K562 (cell line): Measurements from ENCODE around the gene SNX25. TPM values are rescaled to one million over a fixed set of nuclear protein-coding genes. Genes with fewer than 3 reads are reported as not detected.

Experiments
- ATAC-seq: fragments of 200-7000 bp; cut with Tn5 transposase; 3 replicates; pipeline ENCODE4 v1.9.1; 2020; ENCODE audit warnings: moderate library complexity
- BruUV-seq: library from RNA; stranded (reverse); fragments of 400-500 nt; replicated peaks from 2 replicates; lab custom pipeline; 2021; lab: Mats Ljungman, UMichigan
- CTCF ChIA-PET: fragments of 300-600 bp; formaldehyde crosslinking; extraction: SDS; loops from one replicate; lab custom pipeline; 2021; ENCODE audit warnings: low intra/inter-chr PET ratio; lab: Yijun Ruan, JAX
- POLR2A ChIA-PET: fragments of 300-600, 350-650 bp; sonication (Branson Sonifier 250); formaldehyde crosslinking; extraction: SDS; loops from one replicate; lab custom pipeline; 2021; ENCODE audit warnings: antibody characterized with exemption, inconsistent platforms; lab: Yijun Ruan, JAX
- DNase-seq, 4 experiments: peaks; one replicate each; pipeline versions ENCODE4 v3.0.0 to v3.0.0-alpha.2; 2011 to 2018; ENCODE audit warnings: low spot score in 3 of 4, mixed read lengths in 3 of 4; ENCODE audit errors: extremely low read depth in 1 of 4
- FAIRE-seq: peaks from 2 replicates; lab custom pipeline; 2011; peaks lifted over from hg19 to GRCh38; lab: Jason Lieb, UNC
- H2AFZ ChIP-seq: 2 replicates; pipeline ENCODE4 v1.6.0; 2011; ENCODE audit warnings: low read depth, low read length, control low read depth, inconsistent platforms
- H3K27ac ChIP-seq: fragments of 200-600 bp; 3 replicates; pipeline ENCODE4 v1.8.0; 2011; ENCODE audit warnings: low read depth, mild to moderate bottlenecking, control low read depth, inconsistent platforms, low read length, moderate library complexity, mixed read lengths; ENCODE audit errors: extremely low read depth
- H3K27me3 ChIP-seq, 2 experiments: fragments of 300-600 bp in 1 of 2; 2 replicates in 1 of 2; 3 replicates in 1 of 2; pipeline versions ENCODE4 v1.6.0 to v1.8.0; 2011; ENCODE audit warnings: inconsistent platforms in 2 of 2, low read length in 2 of 2, mild to moderate bottlenecking in 1 of 2, mixed read lengths in 1 of 2, moderate library complexity in 1 of 2; ENCODE audit not compliant: control insufficient read depth in 2 of 2, insufficient read depth in 2 of 2
- H3K36me3 ChIP-seq: fragments of 300-600 bp; 3 replicates; pipeline ENCODE4 v1.8.0; 2011; ENCODE audit warnings: mild to moderate bottlenecking, low read length, inconsistent platforms; ENCODE audit not compliant: control insufficient read depth, insufficient read depth
- H3K4me1 ChIP-seq, 2 experiments: fragments of 200-600 bp in 1 of 2; replicated peaks in 1 of 2; 2 replicates in 1 of 2; 3 replicates in 1 of 2; pipeline versions ENCODE4 v1.5.1 to v1.8.0; 2011; ENCODE audit warnings: inconsistent platforms in 2 of 2, low read length in 2 of 2, mild to moderate bottlenecking in 1 of 2, mixed read lengths in 1 of 2, moderate library complexity in 1 of 2; ENCODE audit not compliant: control insufficient read depth in 2 of 2, insufficient read depth in 2 of 2
- H3K4me2 ChIP-seq: 2 replicates; pipeline ENCODE4 v1.6.1; 2011; ENCODE audit warnings: low read length, control low read depth, inconsistent platforms, mixed read lengths; ENCODE audit not compliant: insufficient read depth
- H3K4me3 ChIP-seq: fragments of 200-600 bp; sonication (generic), shearing (Covaris generic); 2 replicates; pipeline ENCODE4 v1.5.1; 2016; ENCODE audit warnings: control low read depth, inconsistent platforms
- H3K79me2 ChIP-seq: fragments of 200-600 bp; 3 replicates; pipeline ENCODE4 v1.8.0; 2011; ENCODE audit warnings: low read length, inconsistent platforms; ENCODE audit not compliant: control insufficient read depth, insufficient read depth
- H3K9ac ChIP-seq, 2 experiments: 2 replicates each; pipeline versions ENCODE4 v1.6.0 to v1.6.1; 2011; ENCODE audit warnings: low read depth in 2 of 2, low read length in 2 of 2, control low read depth in 1 of 2, inconsistent platforms in 1 of 2, mild to moderate bottlenecking in 1 of 2, mixed read lengths in 1 of 2; ENCODE audit not compliant: insufficient read depth in 1 of 2
- H3K9me1 ChIP-seq: one replicate; pipeline ENCODE4 v1.6.0; 2011; ENCODE audit warnings: inconsistent platforms, mild to moderate bottlenecking, low read length, moderate library complexity; ENCODE audit not compliant: control insufficient read depth, insufficient read depth
- H3K9me3 ChIP-seq: replicated peaks from 2 replicates; pipeline ENCODE4 v1.5.1; 2011; ENCODE audit warnings: low read depth, low read length, inconsistent platforms; ENCODE audit not compliant: control insufficient read depth, insufficient read depth
- H4K20me1 ChIP-seq: replicated peaks from 2 replicates; pipeline ENCODE4 v1.6.1; 2011; ENCODE audit warnings: low read length, inconsistent platforms, mixed read lengths; ENCODE audit not compliant: control insufficient read depth, insufficient read depth
- C11orf30 ChIP-seq: fragments of 450-650 bp; IDR thresholded peaks from 2 replicates; pipeline ENCODE4 v1.6.1; 2016; ENCODE audit warnings: low read depth, mild to moderate bottlenecking
- DPF2 ChIP-seq: fragments of 450-650 bp; IDR thresholded peaks from 2 replicates; pipeline ENCODE4 v1.6.1; 2016
- HDGF ChIP-seq: fragments of 450-650 bp; IDR thresholded peaks from 2 replicates; pipeline ENCODE4 v1.6.1; 2016
- JUND ChIP-seq, 2 experiments: IDR thresholded peaks; 2 replicates in 1 of 2; 3 replicates in 1 of 2; pipeline ENCODE4 v1.6.1; 2011; ENCODE audit warnings: borderline replicate concordance in 2 of 2, low read depth in 2 of 2, low read length in 2 of 2, improper control_type of control experiment in 1 of 2, missing biosample characterization in 1 of 2, missing genetic modification characterization in 1 of 2, missing genetic modification reagents in 1 of 2
- RBM25 ChIP-seq: fragments of 200-400 bp; formaldehyde crosslinking; IDR thresholded peaks from 2 replicates; pipeline ENCODE4 v1.6.1; 2018; ENCODE audit warnings: low read length, low read depth, moderate library complexity; ENCODE audit not compliant: severe bottlenecking
- ZEB2 ChIP-seq: fragments of 450-650 bp; IDR thresholded peaks from 2 replicates; pipeline ENCODE4 v1.6.1; 2016
- ZNF316 ChIP-seq: fragments of 450-650 bp; IDR thresholded peaks from 2 replicates; pipeline ENCODE4 v1.6.1; 2016
- WGBS: fragments of 100-300 bp; shearing (Covaris generic); methylation state at CpG from one replicate; pipeline ENCODE4 v1.1.6; 2016; ENCODE audit warnings: low coverage, mixed read lengths; ENCODE audit not compliant: insufficient coverage; ENCODE audit errors: missing lambda C conversion rate; 5-methylcytosine and 5-hydroxymethylcytosine counted together
- in situ Hi-C: fragments of 300-500 bp; cut with MboI; formaldehyde crosslinking; loops from 4 replicates; pipeline ENCODE4 v1.15.0; 2018; ENCODE audit warnings: inconsistent platforms, mixed read lengths
- intact Hi-C: fragments of 100-400 bp; cut with micrococcal nuclease; formaldehyde crosslinking; loops from 2 replicates; pipeline ENCODE4 v1.14.2; 2022
- polyA plus RNA-seq, 8 experiments: library from polyadenylated mRNA; depleted of rRNA in 4 of 8; stranded (reverse) in 5 of 8; unstranded in 3 of 8; fragments of >200 nt; fragmentation: Nextera tagmentation in 2 of 8; fragmentation: Illumina TruSeq in 1 of 8; extraction: Ambion mirVana in 2 of 8; extraction: Trizol in 1 of 8; gene quantifications; 2 replicates each; pipeline versions ENCODE4 v1.2.1 to v1.2.3, GENCODE V29; 2011 to 2014; ENCODE audit warnings: inconsistent platforms in 1 of 8, missing spikeins in 1 of 8
- total RNA-seq, 7 experiments: library from RNA; depleted of rRNA in 6 of 7; stranded (reverse); fragments of >200 nt in 6 of 7; fragmentation: Illumina TruSeq in 2 of 7; extraction: Trizol in 2 of 7; gene quantifications; 2 replicates each; pipeline versions ENCODE4 v1.2.1 to v1.2.3, GENCODE V29; 2011 to 2021; ENCODE audit warnings: low replicate concordance in 1 of 7
- TF ChIP-seq, protein P1 (sequence below), 2 experiments: fragments of 450-650 bp in 1 of 2; sonication (generic) in 1 of 2; formaldehyde crosslinking in 1 of 2; IDR thresholded peaks in 1 of 2; conservative IDR thresholded peaks in 1 of 2; 2 replicates each; pipeline versions ENCODE4 v1.6.1 to v1.8.1; 2016 to 2023; ENCODE audit warnings: mild to moderate bottlenecking in 2 of 2, moderate library complexity in 2 of 2, inconsistent platforms in 1 of 2, missing genetic modification reagents in 1 of 2
- TF ChIP-seq, protein P2 (sequence below): sonication (generic); formaldehyde crosslinking; IDR thresholded peaks from 2 replicates; pipeline ENCODE4 v1.8.1; 2023; ENCODE audit warnings: mild to moderate bottlenecking, missing genetic modification reagents
- TF ChIP-seq, protein P3 (sequence below): sonication (generic); formaldehyde crosslinking; IDR thresholded peaks from 2 replicates; pipeline ENCODE4 v1.8.0; 2022; ENCODE audit warnings: mild to moderate bottlenecking, missing genetic modification reagents
- TF ChIP-seq, protein P4 (sequence below): fragments of 250-450 bp; sonication (Bioruptor Pico); IDR thresholded peaks from 2 replicates; pipeline ENCODE4 v1.8.0; 2022; ENCODE audit warnings: moderate library complexity, mild to moderate bottlenecking, inconsistent platforms

Gene SNX25
- total and polyA plus RNA-seq, 9 of the 15 experiments (the other 6 are each of a cell fraction or from before 2014, with no cell fraction given) = 2.5 to 23.4 (median 13.3) TPM

DNA sequence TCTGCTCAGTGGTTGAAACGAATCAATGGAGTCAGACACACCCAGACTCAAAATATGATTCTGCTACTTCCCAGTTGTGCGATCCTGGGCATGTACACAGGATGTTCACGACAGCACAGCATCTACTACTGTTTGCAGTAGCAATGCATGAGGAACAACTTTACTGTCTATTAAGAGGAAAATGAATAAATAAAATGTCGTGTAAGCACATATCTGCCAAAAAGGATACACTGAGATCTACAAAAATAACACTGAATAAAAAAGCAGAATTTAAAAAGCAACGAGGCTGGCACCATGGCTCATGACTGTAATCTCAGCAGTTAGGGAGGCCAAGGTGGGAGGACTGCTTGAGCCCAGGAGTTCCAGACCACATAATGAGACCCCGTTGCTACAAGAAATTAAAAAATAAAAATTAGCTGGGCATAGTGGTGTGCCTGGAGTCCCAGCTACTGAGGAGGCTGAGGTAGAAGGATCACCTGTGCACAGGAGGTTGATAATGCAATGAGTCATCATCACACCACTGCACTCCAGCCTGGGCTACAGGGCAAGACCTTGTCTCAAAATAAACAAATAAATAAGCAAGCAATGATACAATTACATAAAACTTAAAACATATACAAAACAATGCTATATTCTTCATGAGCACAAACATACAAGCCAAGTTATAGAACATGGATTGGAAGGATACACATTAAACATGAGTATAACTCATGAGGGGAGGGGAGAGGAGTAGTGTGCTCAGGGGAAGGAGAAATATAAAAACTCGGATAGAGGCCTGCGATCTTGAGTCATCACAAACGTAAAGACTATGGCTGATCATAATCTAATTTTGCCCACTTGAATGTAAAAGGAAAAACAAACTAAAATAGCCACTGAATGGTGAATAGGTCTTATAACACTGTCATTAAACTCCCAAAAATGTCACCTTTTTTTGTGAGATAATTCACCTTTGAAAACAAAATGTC, 14.2 kb upstream of the SNX25 start:
- FAIRE-seq = peak; percentile 44
- peaks cover 70% of the 10 kb centered on the region for H3K79me2 ChIP-seq
- DNase-seq = no peak
- peaks cover 3 to 7% of the 10 kb centered on the region in 2 experiments; a peak in 4 of 5 replicates for H3K4me1 ChIP-seq
- no peak overlapping the region for H2AFZ ChIP-seq
- no peaks in the 10 kb centered on the region for H3K27me3 ChIP-seq
- in situ Hi-C loops = no loop called here
- H3K9ac ChIP-seq = no peak overlapping the region
- H3K27ac ChIP-seq = no peak overlapping the region
- no peak overlapping the region for H3K4me3 ChIP-seq
- H3K9me3 ChIP-seq = no peaks in the 10 kb centered on the region
- intact Hi-C loops = no loop called here
- no peak overlapping the region for H3K4me2 ChIP-seq
- peaks cover 19% of the 10 kb centered on the region; the same call in 2 of the 3 replicates for H3K36me3 ChIP-seq
- no peaks in the 10 kb centered on the region for H3K9me1 ChIP-seq
- ChIA-PET POLR2A (no interaction called here), CTCF (no interaction called here)
- ATAC-seq = 0 out of 3 replicates have a peak, but pooled peaks have one; percentile 33
- H4K20me1 ChIP-seq = no peaks in the 10 kb centered on the region; the same call in 1 of the 2 replicates
- WGBS = 64% methylated on average over 9 of the region's 9 CpGs
- no TSS peak for BruUV-seq
- TF ChIP-seq C11orf30 (peak; percentile 59; the same call in 1 of the 2 replicates), ZEB2 (0 out of 2 replicates have a peak, but pooled peaks have one; percentile 42), RBM25 (no peak), ZNF316 (peak; percentile 79), JUND (IDR thresholded peaks at IDR 0.05; ENCODE audit: borderline replicate concordance, low read depth, low read length) (peak; percentile 31; the same call in 1 of the 2 replicates), JUND (tag; IDR thresholded peaks at IDR 0.05; ENCODE audit: borderline replicate concordance, low read depth, low read length) (no peak), DPF2 (0 out of 2 replicates have a peak, but pooled peaks have one; percentile 17), HDGF (no peak)
- TF ChIP-seq, protein P1, sequence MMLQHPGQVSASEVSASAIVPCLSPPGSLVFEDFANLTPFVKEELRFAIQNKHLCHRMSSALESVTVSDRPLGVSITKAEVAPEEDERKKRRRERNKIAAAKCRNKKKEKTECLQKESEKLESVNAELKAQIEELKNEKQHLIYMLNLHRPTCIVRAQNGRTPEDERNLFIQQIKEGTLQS (IDR thresholded peaks at IDR 0.05) = peak; percentile 66
- TF ChIP-seq, protein P1 (CRISPR knock-in tag; conservative IDR thresholded peaks at IDR 0.05) = no peak
- TF ChIP-seq, protein P2, sequence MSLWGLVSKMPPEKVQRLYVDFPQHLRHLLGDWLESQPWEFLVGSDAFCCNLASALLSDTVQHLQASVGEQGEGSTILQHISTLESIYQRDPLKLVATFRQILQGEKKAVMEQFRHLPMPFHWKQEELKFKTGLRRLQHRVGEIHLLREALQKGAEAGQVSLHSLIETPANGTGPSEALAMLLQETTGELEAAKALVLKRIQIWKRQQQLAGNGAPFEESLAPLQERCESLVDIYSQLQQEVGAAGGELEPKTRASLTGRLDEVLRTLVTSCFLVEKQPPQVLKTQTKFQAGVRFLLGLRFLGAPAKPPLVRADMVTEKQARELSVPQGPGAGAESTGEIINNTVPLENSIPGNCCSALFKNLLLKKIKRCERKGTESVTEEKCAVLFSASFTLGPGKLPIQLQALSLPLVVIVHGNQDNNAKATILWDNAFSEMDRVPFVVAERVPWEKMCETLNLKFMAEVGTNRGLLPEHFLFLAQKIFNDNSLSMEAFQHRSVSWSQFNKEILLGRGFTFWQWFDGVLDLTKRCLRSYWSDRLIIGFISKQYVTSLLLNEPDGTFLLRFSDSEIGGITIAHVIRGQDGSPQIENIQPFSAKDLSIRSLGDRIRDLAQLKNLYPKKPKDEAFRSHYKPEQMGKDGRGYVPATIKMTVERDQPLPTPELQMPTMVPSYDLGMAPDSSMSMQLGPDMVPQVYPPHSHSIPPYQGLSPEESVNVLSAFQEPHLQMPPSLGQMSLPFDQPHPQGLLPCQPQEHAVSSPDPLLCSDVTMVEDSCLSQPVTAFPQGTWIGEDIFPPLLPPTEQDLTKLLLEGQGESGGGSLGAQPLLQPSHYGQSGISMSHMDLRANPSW (CRISPR knock-in tag) = no peak
- TF ChIP-seq, protein P3, sequence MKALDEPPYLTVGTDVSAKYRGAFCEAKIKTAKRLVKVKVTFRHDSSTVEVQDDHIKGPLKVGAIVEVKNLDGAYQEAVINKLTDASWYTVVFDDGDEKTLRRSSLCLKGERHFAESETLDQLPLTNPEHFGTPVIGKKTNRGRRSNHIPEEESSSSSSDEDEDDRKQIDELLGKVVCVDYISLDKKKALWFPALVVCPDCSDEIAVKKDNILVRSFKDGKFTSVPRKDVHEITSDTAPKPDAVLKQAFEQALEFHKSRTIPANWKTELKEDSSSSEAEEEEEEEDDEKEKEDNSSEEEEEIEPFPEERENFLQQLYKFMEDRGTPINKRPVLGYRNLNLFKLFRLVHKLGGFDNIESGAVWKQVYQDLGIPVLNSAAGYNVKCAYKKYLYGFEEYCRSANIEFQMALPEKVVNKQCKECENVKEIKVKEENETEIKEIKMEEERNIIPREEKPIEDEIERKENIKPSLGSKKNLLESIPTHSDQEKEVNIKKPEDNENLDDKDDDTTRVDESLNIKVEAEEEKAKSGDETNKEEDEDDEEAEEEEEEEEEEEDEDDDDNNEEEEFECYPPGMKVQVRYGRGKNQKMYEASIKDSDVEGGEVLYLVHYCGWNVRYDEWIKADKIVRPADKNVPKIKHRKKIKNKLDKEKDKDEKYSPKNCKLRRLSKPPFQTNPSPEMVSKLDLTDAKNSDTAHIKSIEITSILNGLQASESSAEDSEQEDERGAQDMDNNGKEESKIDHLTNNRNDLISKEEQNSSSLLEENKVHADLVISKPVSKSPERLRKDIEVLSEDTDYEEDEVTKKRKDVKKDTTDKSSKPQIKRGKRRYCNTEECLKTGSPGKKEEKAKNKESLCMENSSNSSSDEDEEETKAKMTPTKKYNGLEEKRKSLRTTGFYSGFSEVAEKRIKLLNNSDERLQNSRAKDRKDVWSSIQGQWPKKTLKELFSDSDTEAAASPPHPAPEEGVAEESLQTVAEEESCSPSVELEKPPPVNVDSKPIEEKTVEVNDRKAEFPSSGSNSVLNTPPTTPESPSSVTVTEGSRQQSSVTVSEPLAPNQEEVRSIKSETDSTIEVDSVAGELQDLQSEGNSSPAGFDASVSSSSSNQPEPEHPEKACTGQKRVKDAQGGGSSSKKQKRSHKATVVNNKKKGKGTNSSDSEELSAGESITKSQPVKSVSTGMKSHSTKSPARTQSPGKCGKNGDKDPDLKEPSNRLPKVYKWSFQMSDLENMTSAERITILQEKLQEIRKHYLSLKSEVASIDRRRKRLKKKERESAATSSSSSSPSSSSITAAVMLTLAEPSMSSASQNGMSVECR (CRISPR knock-in tag) = no peak
- TF ChIP-seq, protein P4, sequence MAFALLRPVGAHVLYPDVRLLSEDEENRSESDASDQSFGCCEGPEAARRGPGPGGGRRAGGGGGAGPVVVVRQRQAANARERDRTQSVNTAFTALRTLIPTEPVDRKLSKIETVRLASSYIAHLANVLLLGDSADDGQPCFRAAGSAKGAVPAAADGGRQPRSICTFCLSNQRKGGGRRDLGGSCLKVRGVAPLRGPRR (CRISPR knock-in tag) = no peak
